Measurements from ENCODE around the gene PTPRG. TPM values are rescaled to one million over a fixed set of nuclear protein-coding genes. Genes with fewer than 3 reads are reported as not detected.

The PTPRG gene
- polyA plus RNA-seq, 10 donors: 25.7 to 37.0 (median 33.0) TPM

GRCh38 chr3:61889259-61889658 is 327.9 kb downstream of the PTPRG start:
- DNase-seq: no peak

GRCh38 chr3:61890167-61890566 is 328.8 kb downstream of the PTPRG start:
- no peak for DNase-seq

GRCh38 chr3:61890586-61890985 is 329.2 kb downstream of the PTPRG start:
- DNase-seq: no peak

- no peak for DNase-seq
Measured at GRCh38 chr3:61892891-61893290, 331.5 kb downstream of the PTPRG start.

GRCh38 chr3:61893840-61894566 is 332.6 kb downstream of the PTPRG start:
- DNase-seq: no peak

- DNase-seq: peak; percentile 33 to 82 (median 42)
Measured at GRCh38 chr3:61894988-61895935, 333.9 kb downstream of the PTPRG start.

- DNase-seq: no peak
Measured at GRCh38 chr3:61896251-61896650, 334.9 kb downstream of the PTPRG start.

GRCh38 chr3:61897848-61898247 is 336.5 kb downstream of the PTPRG start:
- no peak for DNase-seq

GRCh38 chr3:61899700-61900462 is 338.5 kb downstream of the PTPRG start:
- DNase-seq: peak in 1 of 3 donors; percentile 7

- DNase-seq: no peak
Measured at GRCh38 chr3:61901496-61901895, 340.1 kb downstream of the PTPRG start.

GRCh38 chr3:61901986-61902385 is 340.6 kb downstream of the PTPRG start:
- DNase-seq: no peak

- no peak for DNase-seq
Measured at GRCh38 chr3:61903074-61903473, 341.7 kb downstream of the PTPRG start.

- peak; percentile 38 to 79 (median 59) for DNase-seq
Measured at GRCh38 chr3:61903931-61904657, 342.7 kb downstream of the PTPRG start.

- no peak for DNase-seq
Measured at GRCh38 chr3:61907210-61907795, 345.9 kb downstream of the PTPRG start.

GRCh38 chr3:61908382-61908781 is 347.0 kb downstream of the PTPRG start:
- DNase-seq: no peak

GRCh38 chr3:61910732-61911131 is 349.4 kb downstream of the PTPRG start:
- DNase-seq: no peak

- DNase-seq: no peak
Measured at GRCh38 chr3:61912158-61912557, 350.8 kb downstream of the PTPRG start.

GRCh38 chr3:61913701-61914100 is 352.3 kb downstream of the PTPRG start:
- no peak for DNase-seq

- DNase-seq: peak in 2 of 3 donors; percentile 63 to 73
Measured at GRCh38 chr3:61914276-61914675, 352.9 kb downstream of the PTPRG start.

- no peak for DNase-seq
Measured at GRCh38 chr3:61915296-61915695, 353.9 kb downstream of the PTPRG start.

- no peak for DNase-seq
Measured at GRCh38 chr3:61919371-61919770, 358.0 kb downstream of the PTPRG start.
